ACHN (cell line): ENCODE measurements around the gene DDOST.
"Not testable (repeated sequence)": the region's sequence is repeated elsewhere in the genome, so short reads cannot be mapped to it uniquely, and the experiment has no call there.

Experiments used
- DNase-seq: peaks from one replicate; pipeline ENCODE4 v3.0.0-alpha.2; 2015
- in situ Hi-C: cut with HindIII; loops from 2 replicates; pipeline ENCODE4 v1.10.0; 2017; ENCODE audit warnings: low sequenced_read_pairs, low pct_ligation_motif_present, low pct_unique_long_range_greater_than_20kb

Gene DDOST

DNA sequence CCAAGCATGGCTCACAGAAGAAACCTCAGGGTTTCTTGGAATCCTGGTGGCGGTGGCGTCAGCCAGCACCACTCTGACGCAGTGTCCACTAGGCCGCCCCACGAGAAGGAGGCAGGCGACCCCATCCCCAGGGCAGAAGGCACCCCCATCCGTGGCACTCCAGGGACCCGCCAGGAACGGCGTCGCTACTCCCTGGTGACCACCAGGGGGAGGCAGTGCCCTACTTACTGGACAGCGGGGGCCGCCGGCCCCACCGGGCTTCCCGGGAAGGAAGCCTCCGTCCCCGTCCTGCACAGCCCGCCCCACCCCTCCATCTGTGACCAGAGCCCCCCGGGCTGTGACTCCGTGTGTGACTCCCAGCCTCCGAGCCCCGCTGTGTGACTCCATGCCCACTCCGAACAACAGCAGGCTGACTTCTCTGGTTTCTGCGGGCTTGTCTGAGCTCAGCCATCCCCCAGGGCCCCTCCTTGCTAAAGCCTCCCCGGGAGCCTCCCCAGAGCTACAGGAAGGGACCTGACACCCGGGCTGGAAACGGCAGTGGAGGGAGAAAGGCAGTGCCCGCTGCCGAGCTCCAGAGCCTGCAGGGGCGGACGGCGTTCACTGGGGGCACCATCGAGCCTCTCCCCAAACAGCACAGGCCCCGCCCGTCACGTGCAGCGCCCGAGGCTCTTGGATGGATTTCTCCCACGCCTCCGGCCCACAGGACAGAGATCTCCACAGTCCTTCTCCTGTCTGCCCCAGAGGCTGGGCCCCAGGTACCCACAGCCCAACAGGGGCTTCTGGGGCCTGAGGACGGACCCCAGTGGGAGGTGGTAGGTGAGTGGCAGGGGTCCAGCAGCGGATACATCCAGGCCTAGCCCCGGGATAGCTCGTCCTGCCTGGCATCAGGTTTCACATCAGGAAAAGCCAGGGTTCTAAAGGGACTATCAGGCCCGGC lies 35.5 kb upstream of the DDOST start:
- peak; percentile 92 for DNase-seq
- in situ Hi-C loops = no loop called here

DNA sequence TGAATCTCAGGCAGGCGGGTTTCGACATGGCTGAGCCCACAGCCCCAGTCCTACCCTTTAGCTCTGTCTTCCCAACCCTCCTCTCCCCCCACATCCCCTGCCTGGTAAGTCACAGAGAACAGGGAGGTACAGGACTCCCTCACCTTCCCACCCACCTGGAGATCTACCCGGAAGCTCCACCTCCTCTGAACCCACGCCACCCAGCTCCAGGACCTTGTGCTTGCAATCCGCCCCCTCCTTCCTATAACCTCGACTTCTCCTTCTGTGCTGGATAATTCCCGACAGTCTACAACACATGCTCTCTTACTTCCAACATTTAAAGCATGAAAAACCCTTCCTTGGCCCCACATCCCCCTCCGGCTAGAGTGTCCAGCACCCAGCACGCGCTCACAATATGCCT lies 34.3 kb upstream of the DDOST start:
- in situ Hi-C loops = no loop called here
- no peak for DNase-seq

DNA sequence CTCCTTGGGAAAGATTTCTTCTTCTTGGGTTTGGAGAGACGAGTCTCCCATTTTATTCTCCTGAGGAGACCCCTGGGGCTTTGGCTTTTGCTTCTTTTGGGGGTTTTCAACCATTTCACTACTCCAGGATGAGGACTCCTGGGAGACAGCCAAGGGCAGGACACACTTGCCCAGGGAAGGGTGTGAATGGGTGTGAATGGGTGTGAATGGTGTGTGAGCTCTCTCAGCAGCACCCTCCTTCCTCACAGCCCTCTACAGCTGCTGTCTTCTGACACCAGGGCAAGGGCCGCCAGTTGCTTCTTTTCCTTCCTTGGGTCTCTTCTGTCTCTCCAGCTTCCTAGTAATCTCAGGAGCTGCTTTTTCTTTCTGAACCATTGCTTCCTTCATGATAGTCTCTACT lies 32.5 kb upstream of the DDOST start:
- in situ Hi-C loops = no loop called here
- DNase-seq = no peak

DNA sequence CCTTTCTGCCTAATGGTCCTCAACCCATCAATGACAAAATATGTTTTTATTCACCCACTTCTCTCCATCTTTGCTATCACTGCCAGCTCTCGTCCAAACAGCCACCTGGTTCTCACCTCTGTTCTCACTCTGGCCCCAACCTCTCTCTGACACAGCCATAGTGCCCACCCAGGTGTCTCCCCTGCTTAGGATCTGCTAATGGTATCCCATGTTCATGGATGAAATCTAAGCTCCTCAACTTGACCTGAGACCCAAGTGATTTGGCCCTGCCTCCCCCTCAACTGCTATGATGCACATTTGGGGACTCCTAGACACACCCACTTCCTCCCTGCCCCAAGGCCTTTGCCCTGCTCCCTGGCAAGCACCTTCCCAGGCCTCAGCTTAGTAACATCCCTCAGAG lies 30.7 kb upstream of the DDOST start:
- no peak for DNase-seq
- in situ Hi-C loops = no loop called here

DNA sequence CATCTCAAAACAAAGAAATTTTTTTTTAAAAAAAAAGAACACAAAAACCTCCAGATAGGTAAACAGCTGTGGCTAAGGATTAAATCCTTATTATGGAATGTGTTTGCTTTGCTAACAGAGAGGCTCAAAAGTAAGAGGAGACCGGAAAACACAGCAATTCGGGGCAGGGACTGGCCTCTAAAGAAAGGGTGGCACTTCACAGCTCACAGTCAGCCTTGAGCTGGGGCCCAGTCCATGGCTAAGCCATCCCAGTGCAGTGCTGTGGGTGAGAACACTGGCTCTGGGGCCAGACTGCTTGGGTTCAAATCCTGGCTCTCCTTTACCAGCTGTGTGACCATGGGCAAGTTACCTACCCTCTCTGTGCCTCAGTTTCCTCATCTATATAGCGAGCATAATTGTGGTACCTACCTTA lies 28.5 kb upstream of the DDOST start:
- in situ Hi-C loops = no loop called here
- no peak for DNase-seq

DNA sequence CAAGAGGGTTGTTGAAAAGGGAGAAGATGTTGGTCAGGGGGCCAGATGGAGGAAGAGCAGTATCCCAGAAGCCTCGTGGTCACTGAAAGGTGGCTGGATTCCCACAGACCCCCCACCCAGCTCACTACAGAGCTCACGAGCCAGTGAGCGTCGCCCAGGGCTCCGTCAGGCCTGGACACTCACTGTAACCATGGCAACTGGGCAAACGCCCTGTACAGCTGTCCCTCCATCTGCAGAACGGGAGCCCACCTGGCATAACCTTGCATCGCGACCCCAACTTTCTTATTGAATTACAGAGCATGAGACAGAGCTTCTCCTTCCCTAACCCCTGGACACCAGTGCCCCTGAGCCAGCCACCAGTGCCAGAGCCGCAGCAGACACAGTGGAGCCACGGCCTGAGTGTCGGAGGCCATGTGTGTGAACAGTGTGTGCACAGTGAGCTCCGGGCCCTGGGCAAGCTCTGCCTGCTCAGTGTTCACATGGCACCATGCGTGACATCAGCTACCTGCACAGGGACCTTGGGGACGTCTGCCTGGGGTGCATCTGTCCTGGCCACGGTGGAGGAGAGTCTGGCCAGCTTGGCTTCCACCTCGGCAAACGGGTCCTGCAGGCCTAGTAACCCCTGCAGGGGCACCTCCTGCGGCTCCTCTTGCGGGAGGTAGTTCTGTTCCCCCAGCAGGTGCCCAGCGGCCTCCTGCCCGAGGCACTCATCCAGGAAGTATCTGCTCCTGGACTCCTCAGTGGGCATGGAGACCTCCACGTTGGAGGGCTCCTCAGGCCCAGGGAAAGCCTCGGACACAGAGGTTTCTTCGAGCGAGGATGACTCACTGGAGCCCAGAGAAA lies 25.9 kb upstream of the DDOST start:
- DNase-seq = no peak
- in situ Hi-C loops = no loop called here

DNA sequence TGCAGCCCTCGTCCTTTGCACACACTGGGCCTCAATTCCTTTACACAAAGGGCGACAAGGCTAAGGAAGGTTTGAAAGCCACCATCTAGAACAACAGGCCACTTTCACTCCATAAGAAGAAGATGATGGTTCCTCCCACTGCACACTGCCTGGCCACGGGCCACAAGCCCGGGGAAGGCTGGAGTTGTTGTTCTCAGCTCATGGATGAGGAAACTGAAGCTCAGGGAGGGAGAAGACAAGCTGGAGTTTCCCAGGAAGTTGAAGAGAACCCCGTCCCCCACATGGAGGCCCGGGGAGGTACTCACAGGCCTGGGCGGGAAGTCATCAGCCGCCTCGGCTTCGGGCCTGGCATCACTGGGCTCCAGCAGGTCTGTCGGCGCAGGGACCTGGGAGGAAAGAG lies 24.6 kb upstream of the DDOST start:
- no peak for DNase-seq
- in situ Hi-C loops = no loop called here

DNA sequence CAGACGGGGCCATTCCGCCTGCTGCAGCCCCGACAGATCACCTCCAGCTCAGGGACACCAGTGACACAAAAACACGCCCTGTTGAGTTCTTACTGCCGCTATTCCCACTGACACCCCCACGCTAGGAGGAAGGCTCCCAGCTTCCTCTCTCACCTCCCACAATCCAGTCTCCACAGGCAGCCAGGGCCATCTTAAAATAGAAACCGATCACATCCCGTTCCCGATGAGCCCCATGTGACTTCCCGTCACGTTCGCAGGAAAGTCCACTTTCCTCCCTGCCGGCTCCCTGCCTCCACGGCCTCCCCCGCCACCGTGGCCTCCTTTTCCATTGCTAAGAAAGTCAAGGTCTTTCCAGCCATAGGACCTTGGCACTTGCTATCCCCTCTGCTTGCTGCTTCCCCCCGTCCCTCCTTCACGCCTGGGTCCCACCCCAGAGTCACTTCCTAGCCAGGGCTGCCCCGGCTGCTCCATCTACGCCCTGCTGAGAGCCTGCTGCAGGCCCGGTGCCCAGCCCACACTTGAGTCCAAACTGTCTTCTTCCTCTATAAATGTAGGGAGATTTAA lies 24.0 kb upstream of the DDOST start:
- DNase-seq = no peak
- in situ Hi-C loops = no loop called here

DNA sequence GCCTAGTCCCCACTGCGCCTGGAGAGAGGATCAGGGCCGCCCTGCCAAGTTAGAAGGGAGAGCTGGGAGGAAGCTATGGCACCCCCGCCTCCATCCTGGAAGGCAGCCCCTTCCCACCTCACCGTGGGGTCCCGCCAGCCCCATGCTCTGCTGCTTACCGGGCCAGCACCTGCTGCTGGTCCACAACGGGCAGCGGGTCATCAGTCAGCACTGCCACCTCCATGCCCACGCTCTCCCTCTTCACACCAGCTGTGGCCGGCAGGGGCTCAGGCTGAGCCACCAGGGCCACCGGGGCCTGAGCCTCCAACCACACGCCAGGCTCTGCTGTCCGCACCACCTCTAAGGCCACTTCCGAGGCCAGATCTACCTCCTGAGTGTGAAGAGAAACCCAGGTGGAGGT lies 23.5 kb upstream of the DDOST start:
- in situ Hi-C loops = no loop called here
- DNase-seq = no peak

DNA sequence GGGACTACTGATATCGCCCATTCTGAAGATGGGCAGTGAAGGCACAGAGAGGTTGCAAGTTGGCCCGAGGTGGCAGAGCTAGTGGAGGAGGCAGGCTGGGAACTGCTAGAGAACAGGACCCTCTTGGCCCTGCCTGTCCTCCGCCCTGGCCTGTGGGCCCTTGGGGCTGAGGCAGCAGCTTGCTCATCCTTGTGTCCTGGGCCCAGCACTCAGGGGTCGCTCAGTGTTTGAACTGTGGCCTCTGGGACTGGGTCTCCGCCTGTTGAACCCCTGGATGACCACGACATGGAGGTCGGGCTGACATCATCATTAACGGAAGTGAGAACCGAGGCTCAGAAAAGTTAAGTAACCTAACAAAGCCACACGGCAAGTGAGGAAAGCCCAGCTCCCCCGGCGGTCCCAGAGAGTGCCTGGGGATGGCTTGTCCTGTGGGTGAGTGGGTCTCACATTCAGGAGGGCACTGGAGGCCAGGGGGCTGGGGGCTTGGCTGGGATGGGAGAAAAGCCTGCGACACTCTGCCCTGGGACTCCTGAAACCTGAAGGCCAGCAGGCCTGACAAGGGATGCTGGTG lies 23.0 kb upstream of the DDOST start:
- DNase-seq = no peak
- in situ Hi-C loops = no loop called here

DNA sequence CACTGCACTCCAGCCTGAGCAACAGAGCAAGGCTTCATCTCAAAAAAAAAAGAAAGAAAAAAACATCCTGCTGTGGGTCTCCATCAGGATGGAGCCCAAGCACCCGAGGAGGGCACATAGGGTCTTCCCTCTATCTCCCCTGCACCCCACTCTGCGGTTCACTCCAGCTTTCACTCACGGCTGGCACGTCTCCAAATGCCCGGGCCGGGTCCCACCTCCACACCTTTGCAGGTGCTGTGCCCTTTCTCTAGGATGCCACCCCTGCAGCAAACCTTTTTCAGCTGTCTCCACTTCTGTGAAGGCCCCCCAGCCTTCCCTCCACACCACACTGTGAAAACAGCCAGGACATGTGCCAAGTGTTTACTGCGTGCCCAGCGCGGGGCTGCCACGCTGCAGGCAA lies 22.4 kb upstream of the DDOST start:
- DNase-seq = no peak
- in situ Hi-C loops = no loop called here

DNA sequence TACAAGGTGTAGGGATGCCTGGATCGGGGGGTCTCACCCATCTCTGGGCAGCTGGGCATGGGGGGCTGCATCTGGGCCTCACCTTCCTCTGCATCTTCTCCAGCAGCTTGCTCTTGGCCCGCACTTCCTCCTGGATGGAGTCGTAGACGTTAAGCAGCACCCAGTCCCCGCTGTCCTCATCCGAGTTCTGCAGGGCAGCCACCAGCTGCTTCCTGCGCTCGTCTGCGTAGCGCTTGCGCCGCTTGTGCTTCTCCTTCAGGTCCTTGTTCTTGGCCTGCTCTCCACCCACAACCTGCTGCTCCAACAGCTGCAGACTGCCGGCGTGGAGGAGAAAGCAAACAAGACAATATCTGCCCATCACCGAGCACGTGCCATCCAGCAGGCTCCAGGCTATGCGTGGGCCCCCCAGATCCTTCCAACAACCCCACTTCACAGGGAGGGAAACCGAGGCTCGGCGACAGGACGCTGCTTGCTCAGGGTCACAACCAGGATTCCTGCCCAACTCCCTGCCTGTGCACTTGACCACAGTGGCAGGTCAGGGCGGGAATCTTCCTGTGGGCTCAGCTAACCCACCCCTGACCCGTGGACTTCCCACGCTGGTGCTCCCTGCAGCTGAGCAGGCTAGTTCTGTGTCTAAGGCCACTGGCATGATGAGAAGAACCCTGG lies 21.5 kb upstream of the DDOST start:
- DNase-seq = no peak
- in situ Hi-C loops = no loop called here

DNA sequence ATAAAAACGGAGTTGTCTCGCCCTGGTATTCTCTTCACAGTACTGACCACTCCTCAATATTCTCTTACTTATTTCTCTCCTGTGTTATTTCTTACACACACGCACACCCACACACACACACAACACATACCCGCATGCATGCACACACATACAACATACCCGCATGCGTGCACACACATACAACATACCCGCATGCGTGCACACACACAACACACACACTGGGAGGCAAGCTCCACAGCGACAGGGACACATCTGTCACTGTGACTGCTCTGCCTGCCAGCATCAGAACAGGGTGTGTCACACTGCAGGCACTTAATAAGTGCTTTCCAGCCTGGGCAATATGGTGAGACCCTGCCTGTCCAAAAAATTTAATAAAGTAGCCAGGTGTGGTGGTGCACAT lies 20.8 kb upstream of the DDOST start:
- in situ Hi-C loops = no loop called here
- DNase-seq = no peak

DNA sequence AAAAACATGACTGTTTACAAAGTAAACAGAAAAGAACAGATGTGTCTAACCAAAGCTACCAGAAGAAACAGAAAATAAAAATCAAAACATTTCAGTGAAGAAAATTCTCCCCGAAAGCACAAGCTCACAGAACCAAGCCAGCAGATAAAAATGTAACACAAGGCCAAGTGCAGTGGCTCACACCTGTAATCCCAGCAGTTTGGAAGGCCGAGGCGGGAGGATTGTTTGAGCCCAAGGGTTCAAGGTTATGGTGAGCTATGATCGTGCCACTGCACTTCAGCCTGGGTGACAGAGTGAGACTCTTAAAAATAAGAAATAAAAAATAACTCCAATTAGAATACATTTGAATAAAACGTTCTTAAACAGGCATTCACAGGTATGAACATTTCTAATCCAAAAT lies 19.1 kb upstream of the DDOST start:
- in situ Hi-C loops = no loop called here
- DNase-seq = no peak

DNA sequence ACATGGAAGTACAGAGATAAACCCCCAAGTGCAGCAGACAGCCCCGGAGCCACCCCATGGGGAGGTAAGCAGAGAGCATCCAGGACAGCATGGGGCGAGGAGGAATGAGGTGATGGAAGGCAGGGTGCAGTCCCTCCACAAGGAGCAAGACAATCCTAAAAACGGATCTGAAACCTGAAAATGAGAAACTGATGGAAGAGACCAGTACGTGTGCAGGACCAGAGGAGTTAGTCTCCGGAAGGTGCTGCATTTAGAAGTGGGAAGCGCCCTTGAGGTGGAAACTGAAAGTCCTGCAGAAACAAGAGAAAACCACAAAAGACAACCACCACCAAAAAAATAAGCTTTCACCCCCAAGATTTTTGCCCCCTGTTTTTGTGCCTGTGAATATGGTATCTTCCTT lies 17.4 kb upstream of the DDOST start:
- no peak for DNase-seq
- in situ Hi-C loops = no loop called here

DNA sequence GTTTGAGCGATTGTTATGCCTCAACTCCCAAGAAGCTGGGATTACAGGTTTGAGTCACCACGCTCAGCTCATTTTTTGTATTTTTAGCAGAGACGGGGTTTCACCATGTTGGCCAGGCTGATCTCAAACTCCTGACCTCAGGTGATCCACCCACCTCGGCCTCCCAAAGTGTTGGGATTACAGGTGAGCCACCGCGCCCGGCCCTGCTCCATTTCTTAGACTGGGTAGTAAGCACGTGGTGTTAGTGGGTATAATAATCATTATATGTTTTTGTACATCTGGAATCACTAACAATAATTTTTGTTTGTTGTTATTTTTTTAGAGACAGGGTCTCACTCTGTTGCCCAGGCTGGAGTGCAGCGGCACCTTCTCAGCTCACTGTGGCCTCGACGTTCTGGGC lies 12.5 kb upstream of the DDOST start:
- DNase-seq, in situ Hi-C loops: not testable (repeated sequence)

DNA sequence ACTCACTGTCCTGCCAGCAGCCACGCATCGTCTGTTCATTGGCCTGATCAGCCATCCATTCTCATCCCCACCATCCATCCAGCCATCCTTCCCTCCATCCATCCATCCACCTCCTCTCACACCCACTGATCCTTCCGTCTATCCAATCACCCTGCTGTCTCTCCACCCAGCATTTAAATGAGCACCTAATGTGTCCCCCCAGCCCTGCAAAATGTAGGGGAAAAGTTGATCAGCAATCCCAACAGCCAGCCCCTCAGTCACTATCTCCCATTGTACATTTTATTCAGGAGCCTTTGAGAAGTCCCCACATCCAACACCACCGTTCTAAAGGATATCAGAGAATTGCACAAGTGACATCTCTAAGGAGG lies 11.1 kb upstream of the DDOST start:
- in situ Hi-C loops = no loop called here
- DNase-seq = no peak

DNA sequence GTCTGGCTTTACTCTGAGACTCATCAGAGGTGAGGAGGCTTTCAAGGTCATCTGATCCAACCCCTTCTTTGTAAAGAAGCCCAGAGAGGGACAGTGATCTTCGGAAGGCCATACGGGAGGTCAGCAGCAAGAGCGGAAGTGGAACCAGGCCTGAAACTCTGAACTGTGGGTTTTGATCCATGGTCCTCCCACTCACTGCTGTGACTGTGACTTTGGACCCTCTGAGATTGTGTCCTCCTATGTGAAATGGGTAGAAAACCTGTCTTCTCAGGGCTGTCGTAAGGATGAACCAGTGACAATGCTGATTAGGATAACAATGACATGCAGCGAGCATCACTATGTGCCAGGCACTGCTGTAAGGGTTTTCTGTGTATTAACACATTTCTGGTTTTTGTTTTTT lies 9.8 kb upstream of the DDOST start:
- in situ Hi-C loops = no loop called here
- DNase-seq = no peak

DNA sequence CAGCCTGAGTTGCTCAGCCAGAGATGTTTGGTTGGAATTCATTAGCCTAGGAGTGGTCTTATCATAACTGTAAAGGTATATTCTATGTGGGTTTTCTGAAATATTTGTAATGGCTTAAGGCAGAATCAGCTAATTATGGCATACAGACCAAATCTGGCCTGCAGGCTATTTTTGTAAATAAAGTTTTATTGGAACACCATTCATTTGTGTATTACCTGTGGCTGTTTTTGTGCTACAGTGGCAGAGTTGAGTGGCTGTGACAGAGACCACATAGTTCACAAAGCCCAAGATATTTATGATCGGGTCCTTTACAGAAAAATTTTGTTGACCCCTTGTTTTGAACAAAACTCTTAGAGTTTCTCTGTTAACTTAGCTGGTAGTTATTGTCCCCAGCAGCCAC lies 7.4 kb upstream of the DDOST start:
- DNase-seq = no peak
- in situ Hi-C loops = no loop called here
